ENCODE data around the gene CDK8. TPM values are rescaled to one million over a fixed set of nuclear protein-coding genes. Genes with fewer than 3 reads are reported as not detected.

Gene CDK8
- total and polyA plus RNA-seq, 2 donors (not counting 3 experiments of a cell fraction or from before 2014, with no cell fraction given) = 12.2 to 13.3 TPM

DNA sequence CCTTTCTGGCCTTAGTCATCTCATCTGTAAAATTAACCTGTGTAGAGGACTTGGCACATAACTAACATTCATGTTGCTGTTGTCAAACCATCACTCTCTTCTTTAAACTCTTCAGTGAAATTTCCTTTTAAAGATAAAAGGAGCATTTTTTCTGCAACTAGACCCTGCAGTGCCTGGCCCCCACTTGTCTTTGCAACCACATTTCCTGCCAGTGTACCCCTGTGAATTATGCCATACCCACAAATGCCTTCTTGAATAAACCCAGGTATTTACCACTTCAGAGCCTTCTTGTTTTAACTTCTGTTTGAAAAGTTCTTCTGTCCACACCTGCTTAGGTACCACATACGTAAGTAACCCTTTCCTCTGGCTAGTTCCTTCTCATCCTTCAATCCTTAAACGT is 118.8 kb downstream of the CDK8 start:
- no TSS peak for BruUV-seq (replicated peaks)
- FAIRE-seq (no peak), DNase-seq (ENCODE audit: low read depth, low spot score) (no peak)
- H3K9ac ChIP-seq (replicated peaks; ENCODE audit: extremely low read depth, insufficient read depth, low read length) = no peak overlapping the region
- no peaks in the 10 kb centered on the region for H4K20me1 ChIP-seq (replicated peaks; ENCODE audit: control insufficient read depth, extremely low read depth, insufficient read depth, low read length)
- H3K4me3 ChIP-seq (replicated peaks in 1 of 3; ENCODE audit: insufficient read depth in 1 of 3, low read depth in 1 of 3, low read length in 3 of 3) = no peak overlapping the region
- TF ChIP-seq, protein P1, sequence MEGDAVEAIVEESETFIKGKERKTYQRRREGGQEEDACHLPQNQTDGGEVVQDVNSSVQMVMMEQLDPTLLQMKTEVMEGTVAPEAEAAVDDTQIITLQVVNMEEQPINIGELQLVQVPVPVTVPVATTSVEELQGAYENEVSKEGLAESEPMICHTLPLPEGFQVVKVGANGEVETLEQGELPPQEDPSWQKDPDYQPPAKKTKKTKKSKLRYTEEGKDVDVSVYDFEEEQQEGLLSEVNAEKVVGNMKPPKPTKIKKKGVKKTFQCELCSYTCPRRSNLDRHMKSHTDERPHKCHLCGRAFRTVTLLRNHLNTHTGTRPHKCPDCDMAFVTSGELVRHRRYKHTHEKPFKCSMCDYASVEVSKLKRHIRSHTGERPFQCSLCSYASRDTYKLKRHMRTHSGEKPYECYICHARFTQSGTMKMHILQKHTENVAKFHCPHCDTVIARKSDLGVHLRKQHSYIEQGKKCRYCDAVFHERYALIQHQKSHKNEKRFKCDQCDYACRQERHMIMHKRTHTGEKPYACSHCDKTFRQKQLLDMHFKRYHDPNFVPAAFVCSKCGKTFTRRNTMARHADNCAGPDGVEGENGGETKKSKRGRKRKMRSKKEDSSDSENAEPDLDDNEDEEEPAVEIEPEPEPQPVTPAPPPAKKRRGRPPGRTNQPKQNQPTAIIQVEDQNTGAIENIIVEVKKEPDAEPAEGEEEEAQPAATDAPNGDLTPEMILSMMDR (IDR thresholded peaks at IDR 0.05; ENCODE audit: extremely low read depth in 1 of 2, insufficient read depth in 1 of 2, low read depth in 1 of 2, low read length in 2 of 2) = no peak
- TF ChIP-seq POLR2AphosphoS5 (IDR thresholded peaks at IDR 0.05; ENCODE audit: insufficient read depth, low read depth, low read length) (no peak), FOS (IDR thresholded peaks at IDR 0.05; ENCODE audit: borderline replicate concordance, insufficient read depth, low read length) (no peak), MAX (IDR thresholded peaks at IDR 0.05; ENCODE audit: insufficient read depth, insufficient read length) (no peak), GATA2 (IDR thresholded peaks at IDR 0.05; ENCODE audit: insufficient read depth, insufficient read length, low read depth, low read length) (no peak), POLR2A (IDR thresholded peaks at IDR 0.05; ENCODE audit: low read depth, low read length) (no peak), EZH2 (IDR thresholded peaks at IDR 0.05; ENCODE audit: borderline replicate concordance, low read depth, low read length, severe bottlenecking) (no peak), MYC (IDR thresholded peaks at IDR 0.05; ENCODE audit: low read depth, low read length) (no peak), JUN (IDR thresholded peaks at IDR 0.05; ENCODE audit: borderline replicate concordance, insufficient read depth, insufficient read length, low read depth) (no peak)
- H3K27ac ChIP-seq (ENCODE audit: insufficient read depth, low read depth, low read length) = no peak overlapping the region
- no peak overlapping the region for H3K4me2 ChIP-seq (ENCODE audit: insufficient read depth, low read length)
- H2AFZ ChIP-seq (ENCODE audit: low read depth, low read length) = no peak overlapping the region
- H3K9me1 ChIP-seq (replicated peaks; ENCODE audit: control insufficient read depth, extremely low read depth, insufficient read depth, low read length) = no peaks in the 10 kb centered on the region
- intact Hi-C loops (cut with micrococcal nuclease) (no loop called here), dilution Hi-C loops (cut with MboI; ENCODE audit: extremely low pct_ligation_motif_present, low sequenced_read_pairs) (no loop called here)
- H3K79me2 ChIP-seq (ENCODE audit: control insufficient read depth, insufficient read depth, low read length) = no peaks in the 10 kb centered on the region
- POLR2A ChIA-PET = no interaction called here
- CTCF ChIA-PET = no interaction called here
- no peaks in the 10 kb centered on the region for H3K36me3 ChIP-seq (ENCODE audit: control insufficient read depth in 2 of 2, extremely low read depth in 1 of 2, insufficient read depth in 2 of 2, low read length in 2 of 2)
- H3K4me1 ChIP-seq (ENCODE audit: control insufficient read depth, extremely low read depth, insufficient read depth, low read length) = no peaks in the 10 kb centered on the region
- no peaks in the 10 kb centered on the region for H3K9me3 ChIP-seq (replicated peaks; ENCODE audit: control insufficient read depth, insufficient read depth, low read length)
- no peaks in the 10 kb centered on the region for H3K27me3 ChIP-seq (ENCODE audit: control insufficient read depth in 2 of 2, insufficient read depth in 2 of 2, low read length in 2 of 2)
